Panc1 (cell line): ENCODE measurements around the gene HRH2. TPM values are rescaled to one million over a fixed set of nuclear protein-coding genes. Genes with fewer than 3 reads are reported as not detected.

Source experiments
- ATAC-seq: fragments of 200-7000 bp; cut with Tn5 transposase; 2 replicates; pipeline ENCODE4 v1.9.1; 2020; ENCODE audit warnings: mild to moderate bottlenecking, moderate library complexity
- BruUV-seq: library from RNA; stranded (reverse); fragments of 400-500 nt; replicated peaks from 2 replicates; lab custom pipeline; 2021; lab: Mats Ljungman, UMichigan
- CTCF ChIA-PET: fragments of 300-600 bp; sonication (Branson Sonifier 250); formaldehyde crosslinking; loops from one replicate; lab custom pipeline; 2022; ENCODE audit warnings: antibody characterized with exemption; lab: Charles Lee
- POLR2A ChIA-PET: fragments of 300-600 bp; sonication (Branson Sonifier 250); formaldehyde crosslinking; loops from one replicate; lab custom pipeline; 2022; ENCODE audit warnings: antibody characterized with exemption; lab: Charles Lee
- DNase-seq: peaks from one replicate; pipeline ENCODE4 v3.0.0-alpha.2; 2010; ENCODE audit warnings: low read depth, low spot score
- H3K27ac ChIP-seq: 2 replicates; pipeline ENCODE4 v1.5.1; 2011; ENCODE audit warnings: mild to moderate bottlenecking, low read length, inconsistent platforms
- H3K27me3 ChIP-seq: fragments of 200-500 bp; sonication (Bioruptor generic); 2 replicates; pipeline ENCODE4 v1.6.0; 2014; ENCODE audit warnings: low read length, inconsistent platforms; ENCODE audit not compliant: control insufficient read depth, insufficient read depth
- H3K36me3 ChIP-seq: fragments of 200-500 bp; sonication (Bioruptor generic); 2 replicates; pipeline ENCODE4 v1.5.1; 2014; ENCODE audit warnings: inconsistent platforms, mild to moderate bottlenecking, low read length, moderate library complexity; ENCODE audit not compliant: control insufficient read depth, insufficient read depth
- H3K4me1 ChIP-seq: 2 replicates; pipeline ENCODE4 v1.5.1; 2011; ENCODE audit warnings: inconsistent platforms, mild to moderate bottlenecking, low read length, moderate library complexity; ENCODE audit not compliant: control insufficient read depth, insufficient read depth
- H3K4me3 ChIP-seq, 2 experiments: 2 replicates each; pipeline ENCODE4 v1.5.1; 2011 to 2012; ENCODE audit warnings: low read depth in 2 of 2, low read length in 2 of 2, mild to moderate bottlenecking in 2 of 2, inconsistent platforms in 1 of 2, moderate library complexity in 1 of 2
- H3K9me3 ChIP-seq: fragments of 200-500 bp; sonication (Bioruptor generic); 2 replicates; pipeline ENCODE4 v1.5.1; 2014; ENCODE audit warnings: low read depth, mild to moderate bottlenecking, inconsistent platforms, low read length, moderate library complexity; ENCODE audit not compliant: control insufficient read depth, insufficient read depth
- POLR2AphosphoS5 ChIP-seq: IDR thresholded peaks from 2 replicates; pipeline ENCODE4 v1.6.1; 2012; ENCODE audit warnings: mild to moderate bottlenecking, low read depth, low read length, moderate library complexity
- SIN3A ChIP-seq: IDR thresholded peaks from 2 replicates; pipeline ENCODE4 v1.6.1; 2012; ENCODE audit warnings: low read depth, mild to moderate bottlenecking, low read length, moderate library complexity, borderline replicate concordance; ENCODE audit not compliant: insufficient read depth
- TCF7L2 ChIP-seq: IDR thresholded peaks from 2 replicates; pipeline ENCODE4 v1.6.1; 2011; ENCODE audit warnings: mild to moderate bottlenecking, low read depth, low read length, inconsistent platforms
- in situ Hi-C: cut with HindIII; loops from 2 replicates; pipeline ENCODE4 v1.10.0; 2016; ENCODE audit warnings: low sequenced_read_pairs, low pct_unique_long_range_greater_than_20kb
- intact Hi-C: fragments of 100-400 bp; cut with micrococcal nuclease; formaldehyde crosslinking; loops from one replicate; pipeline ENCODE4 v1.10.0; 2022; ENCODE audit not compliant: unreplicated experiment
- total RNA-seq: library from RNA; stranded (reverse); gene quantifications from one replicate; pipeline ENCODE4 v1.2.1, GENCODE V29; 2021; ENCODE audit not compliant: unreplicated experiment
- TF ChIP-seq, protein P1 (sequence below), 2 experiments: IDR thresholded peaks; 2 replicates each; pipeline ENCODE4 v1.6.1; 2011 to 2012; ENCODE audit warnings: low read depth in 2 of 2, control low read depth in 1 of 2, low read length in 1 of 2, mild to moderate bottlenecking in 1 of 2, moderate library complexity in 1 of 2; ENCODE audit not compliant: insufficient read depth in 1 of 2
- TF ChIP-seq, protein P2 (sequence below): fragments of 450-650 bp; IDR thresholded peaks from 2 replicates; pipeline ENCODE4 v1.5.1; 2017; ENCODE audit warnings: mild to moderate bottlenecking

Gene HRH2
- total RNA-seq, 1 experiment from 2014 or later = 0.33 TPM

- intact Hi-C loops = no loop called here
- no TSS peak for BruUV-seq
- CTCF ChIA-PET = interaction anchor here (0.7 to 1.8 kb wide), 8 partner anchors 11 to 931 kb away, joined by 3 to 9 read pairs (median 4); partner anchors contain the start of gene CPLX2
Observed at GRCh38 chr5:175728885-175729828, 71.3 kb downstream of the HRH2 start.

GRCh38 chr5:175729829-175730277 is 72.0 kb downstream of the HRH2 start:
- in situ Hi-C loops (no loop called here), intact Hi-C loops (no loop called here)
- BruUV-seq = no TSS peak
- peaks cover 3% of the 10 kb centered on the region; the same call in 1 of the 2 replicates for H3K4me1 ChIP-seq
- ChIA-PET CTCF (interaction anchor here (0.7 to 1.8 kb wide), 8 partner anchors 11 to 931 kb away, joined by 3 to 9 read pairs (median 4); partner anchors contain the start of gene CPLX2), POLR2A (interaction anchor here (0.7 kb wide), 1 partner anchor 146 kb away, joined by 3 read pairs; no protein-coding TSS in a partner anchor)
- no peaks in the 10 kb centered on the region for H3K27me3 ChIP-seq
- H3K27ac ChIP-seq = no peak overlapping the region
- no peak overlapping the region for H3K4me3 ChIP-seq
- no peak for TF ChIP-seq SIN3A
- TF ChIP-seq, protein P1, sequence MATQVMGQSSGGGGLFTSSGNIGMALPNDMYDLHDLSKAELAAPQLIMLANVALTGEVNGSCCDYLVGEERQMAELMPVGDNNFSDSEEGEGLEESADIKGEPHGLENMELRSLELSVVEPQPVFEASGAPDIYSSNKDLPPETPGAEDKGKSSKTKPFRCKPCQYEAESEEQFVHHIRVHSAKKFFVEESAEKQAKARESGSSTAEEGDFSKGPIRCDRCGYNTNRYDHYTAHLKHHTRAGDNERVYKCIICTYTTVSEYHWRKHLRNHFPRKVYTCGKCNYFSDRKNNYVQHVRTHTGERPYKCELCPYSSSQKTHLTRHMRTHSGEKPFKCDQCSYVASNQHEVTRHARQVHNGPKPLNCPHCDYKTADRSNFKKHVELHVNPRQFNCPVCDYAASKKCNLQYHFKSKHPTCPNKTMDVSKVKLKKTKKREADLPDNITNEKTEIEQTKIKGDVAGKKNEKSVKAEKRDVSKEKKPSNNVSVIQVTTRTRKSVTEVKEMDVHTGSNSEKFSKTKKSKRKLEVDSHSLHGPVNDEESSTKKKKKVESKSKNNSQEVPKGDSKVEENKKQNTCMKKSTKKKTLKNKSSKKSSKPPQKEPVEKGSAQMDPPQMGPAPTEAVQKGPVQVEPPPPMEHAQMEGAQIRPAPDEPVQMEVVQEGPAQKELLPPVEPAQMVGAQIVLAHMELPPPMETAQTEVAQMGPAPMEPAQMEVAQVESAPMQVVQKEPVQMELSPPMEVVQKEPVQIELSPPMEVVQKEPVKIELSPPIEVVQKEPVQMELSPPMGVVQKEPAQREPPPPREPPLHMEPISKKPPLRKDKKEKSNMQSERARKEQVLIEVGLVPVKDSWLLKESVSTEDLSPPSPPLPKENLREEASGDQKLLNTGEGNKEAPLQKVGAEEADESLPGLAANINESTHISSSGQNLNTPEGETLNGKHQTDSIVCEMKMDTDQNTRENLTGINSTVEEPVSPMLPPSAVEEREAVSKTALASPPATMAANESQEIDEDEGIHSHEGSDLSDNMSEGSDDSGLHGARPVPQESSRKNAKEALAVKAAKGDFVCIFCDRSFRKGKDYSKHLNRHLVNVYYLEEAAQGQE (IDR thresholded peaks at IDR 0.05; ENCODE audit: insufficient read depth in 1 of 2, low read depth in 2 of 2, low read length in 1 of 2) = peak in 1 of 2 experiments; percentile 67; a peak in 1 of 4 replicates
- TF ChIP-seq, protein P2, sequence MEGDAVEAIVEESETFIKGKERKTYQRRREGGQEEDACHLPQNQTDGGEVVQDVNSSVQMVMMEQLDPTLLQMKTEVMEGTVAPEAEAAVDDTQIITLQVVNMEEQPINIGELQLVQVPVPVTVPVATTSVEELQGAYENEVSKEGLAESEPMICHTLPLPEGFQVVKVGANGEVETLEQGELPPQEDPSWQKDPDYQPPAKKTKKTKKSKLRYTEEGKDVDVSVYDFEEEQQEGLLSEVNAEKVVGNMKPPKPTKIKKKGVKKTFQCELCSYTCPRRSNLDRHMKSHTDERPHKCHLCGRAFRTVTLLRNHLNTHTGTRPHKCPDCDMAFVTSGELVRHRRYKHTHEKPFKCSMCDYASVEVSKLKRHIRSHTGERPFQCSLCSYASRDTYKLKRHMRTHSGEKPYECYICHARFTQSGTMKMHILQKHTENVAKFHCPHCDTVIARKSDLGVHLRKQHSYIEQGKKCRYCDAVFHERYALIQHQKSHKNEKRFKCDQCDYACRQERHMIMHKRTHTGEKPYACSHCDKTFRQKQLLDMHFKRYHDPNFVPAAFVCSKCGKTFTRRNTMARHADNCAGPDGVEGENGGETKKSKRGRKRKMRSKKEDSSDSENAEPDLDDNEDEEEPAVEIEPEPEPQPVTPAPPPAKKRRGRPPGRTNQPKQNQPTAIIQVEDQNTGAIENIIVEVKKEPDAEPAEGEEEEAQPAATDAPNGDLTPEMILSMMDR = peak; percentile 94
- TF ChIP-seq TCF7L2 = no peak
- TF ChIP-seq POLR2AphosphoS5 = no peak
- no peaks in the 10 kb centered on the region for H3K36me3 ChIP-seq
- peak; percentile 98 for ATAC-seq
- H3K9me3 ChIP-seq = no peaks in the 10 kb centered on the region; the same call in 1 of the 2 replicates
- peak; percentile 84 for DNase-seq

More at GRCh38 chr5:175728885-175729828, 71.3 kb downstream of the HRH2 start:
- in situ Hi-C loops = no loop called here
- POLR2A ChIA-PET = interaction anchor here (0.7 kb wide), 1 partner anchor 146 kb away, joined by 3 read pairs; no protein-coding TSS in a partner anchor
- Histone ChIP-seq H3K27ac (no peak overlapping the region), H3K9me3 (no peaks in the 10 kb centered on the region; the same call in 1 of the 2 replicates), H3K36me3 (no peaks in the 10 kb centered on the region), H3K4me1 (peaks cover 3% of the 10 kb centered on the region; the same call in 1 of the 2 replicates), H3K27me3 (no peaks in the 10 kb centered on the region), H3K4me3 (no peak overlapping the region)
- no peak for TF ChIP-seq SIN3A
- TF ChIP-seq TCF7L2 = no peak
- TF ChIP-seq POLR2AphosphoS5 = no peak
- TF ChIP-seq, protein P1 (IDR thresholded peaks at IDR 0.05; ENCODE audit: insufficient read depth in 1 of 2, low read depth in 2 of 2, low read length in 1 of 2) = no peak
- TF ChIP-seq, protein P2 = no peak
- no peak for DNase-seq
- ATAC-seq = peak; percentile 50
